H1 (cell line): ENCODE data around the gene SEC22C. TPM values are rescaled to one million over a fixed set of nuclear protein-coding genes. Genes with fewer than 3 reads are reported as not detected.

ENCODE experiments used
- CTCF ChIA-PET: fragments of 300-600 bp; sonication (Branson Sonifier 250); formaldehyde crosslinking; loops from one replicate; lab custom pipeline; 2021; ENCODE audit not compliant: partially characterized antibody; lab: Charles Lee
- POLR2A ChIA-PET: fragments of 300-600 bp; sonication (Branson Sonifier 250); formaldehyde crosslinking; loops from one replicate; lab custom pipeline; 2021; ENCODE audit warnings: inconsistent platforms; ENCODE audit not compliant: partially characterized antibody; lab: Charles Lee
- DNase-seq, 2 experiments: peaks; one replicate each; pipeline versions ENCODE4 v3.0.0 to v3.0.0-alpha.2; 2010 to 2022; ENCODE audit warnings: low spot score in 2 of 2, low read depth in 1 of 2, mixed read lengths in 1 of 2
- FAIRE-seq: peaks from 2 replicates; lab custom pipeline; 2011; peaks lifted over from hg19 to GRCh38; lab: Jason Lieb, UNC
- H2AFZ ChIP-seq: 2 replicates; pipeline ENCODE4 v1.8.1; 2012; ENCODE audit warnings: low read length, inconsistent platforms
- H2AK5ac ChIP-seq: 2 replicates; pipeline ENCODE4 v1.6.1; 2013; ENCODE audit warnings: low read depth, low read length
- H2BK120ac ChIP-seq: replicated peaks from 2 replicates; pipeline ENCODE3; 2013; ENCODE audit warnings: low read depth, low read length, inconsistent platforms
- H2BK12ac ChIP-seq: 2 replicates; pipeline ENCODE4 v1.6.1; 2013; ENCODE audit warnings: low read depth, low read length
- H2BK15ac ChIP-seq: 2 replicates; pipeline ENCODE4 v1.6.1; 2013; ENCODE audit warnings: low read length
- H2BK20ac ChIP-seq: 2 replicates; pipeline ENCODE4 v1.6.1; 2013; ENCODE audit warnings: low read length
- H2BK5ac ChIP-seq: 2 replicates; pipeline ENCODE4 v1.6.1; 2013; ENCODE audit warnings: low read depth, low read length
- H3K14ac ChIP-seq: 2 replicates; pipeline ENCODE4 v1.6.1; 2013; ENCODE audit warnings: inconsistent platforms; ENCODE audit not compliant: insufficient read length
- H3K18ac ChIP-seq: 2 replicates; pipeline ENCODE4 v1.6.1; 2013; ENCODE audit warnings: low read length; ENCODE audit errors: extremely low read depth
- H3K23ac ChIP-seq: 2 replicates; pipeline ENCODE4 v1.6.1; 2013; ENCODE audit warnings: inconsistent platforms; ENCODE audit not compliant: insufficient read length
- H3K23me2 ChIP-seq: 2 replicates; pipeline ENCODE4 v1.6.1; 2013; ENCODE audit warnings: low read depth, low read length
- H3K27ac ChIP-seq: 2 replicates; pipeline ENCODE4 v1.6.1; 2011; ENCODE audit warnings: low read depth, low read length, inconsistent platforms
- H3K27me3 ChIP-seq, 4 experiments: replicated peaks in 1 of 4; 1 replicate in 1 of 4; 2 replicates in 3 of 4; pipeline versions ENCODE4 v1.6.1 to v1.8.1; 2011 to 2013; ENCODE audit warnings: low read length in 3 of 4, mild to moderate bottlenecking in 3 of 4, inconsistent platforms in 2 of 4, mixed read lengths in 2 of 4, moderate library complexity in 1 of 4; ENCODE audit not compliant: control insufficient read depth in 3 of 4, insufficient read depth in 3 of 4; ENCODE audit errors: extremely low read depth in 1 of 4
- H3K36me3 ChIP-seq, 4 experiments: 2 replicates each; pipeline versions ENCODE4 v1.6.1 to v1.8.1; 2011 to 2013; ENCODE audit warnings: mild to moderate bottlenecking in 4 of 4, low read length in 3 of 4, moderate library complexity in 2 of 4, control low read depth in 1 of 4, inconsistent platforms in 1 of 4; ENCODE audit not compliant: insufficient read depth in 4 of 4, control insufficient read depth in 2 of 4
- H3K4ac ChIP-seq: replicated peaks from 2 replicates; pipeline ENCODE3; 2013; ENCODE audit warnings: low read length, low read depth, mixed read lengths, inconsistent platforms; ENCODE audit not compliant: insufficient read length
- H3K4me1 ChIP-seq, 4 experiments: replicated peaks in 1 of 4; 1 replicate in 1 of 4; 2 replicates in 3 of 4; pipeline versions ENCODE4 v1.6.1 to v1.8.1; 2011 to 2013; ENCODE audit warnings: low read length in 3 of 4, inconsistent platforms in 2 of 4, mixed read lengths in 1 of 4; ENCODE audit not compliant: insufficient read depth in 4 of 4, control insufficient read depth in 3 of 4
- H3K4me2 ChIP-seq, 2 experiments: 2 replicates each; pipeline versions ENCODE4 v1.6.1 to v1.8.1; 2011 to 2013; ENCODE audit warnings: low read depth in 2 of 2, low read length in 2 of 2, control low read depth in 1 of 2, inconsistent platforms in 1 of 2, mild to moderate bottlenecking in 1 of 2; ENCODE audit not compliant: insufficient read depth in 1 of 2
- H3K4me3 ChIP-seq, 4 experiments: fragments of 200-600, 300-600 bp in 1 of 4; sonication (generic), shearing (Covaris generic), sonication (Bioruptor Twin) in 1 of 4; 2 replicates each; pipeline versions ENCODE4 v1.5.1 to v1.8.1; 2011 to 2016; ENCODE audit warnings: low read length in 4 of 4, low read depth in 3 of 4, control low read depth in 2 of 4, inconsistent platforms in 2 of 4, mild to moderate bottlenecking in 2 of 4, mixed read lengths in 1 of 4, moderate library complexity in 1 of 4; ENCODE audit not compliant: insufficient read depth in 2 of 4; ENCODE audit errors: extremely low read depth in 1 of 4
- H3K56ac ChIP-seq: replicated peaks from 2 replicates; pipeline ENCODE3; 2013; ENCODE audit warnings: low read depth, mild to moderate bottlenecking, mixed read lengths, low read length, inconsistent platforms; ENCODE audit not compliant: insufficient read length
- H3K79me1 ChIP-seq: 2 replicates; pipeline ENCODE4 v1.6.1; 2013; ENCODE audit warnings: low read depth, low read length, control low read depth
- H3K79me2 ChIP-seq, 2 experiments: 2 replicates each; pipeline versions ENCODE4 v1.6.1 to v1.8.1; 2012 to 2013; ENCODE audit warnings: low read length in 2 of 2, mild to moderate bottlenecking in 2 of 2, inconsistent platforms in 1 of 2; ENCODE audit not compliant: insufficient read depth in 2 of 2, control insufficient read depth in 1 of 2
- H3K9ac ChIP-seq, 4 experiments: replicated peaks in 1 of 4; 1 replicate in 1 of 4; 2 replicates in 3 of 4; pipeline versions ENCODE4 v1.6.1 to v1.8.1; 2011 to 2013; ENCODE audit warnings: low read depth in 3 of 4, low read length in 3 of 4, control low read depth in 2 of 4, mild to moderate bottlenecking in 2 of 4, moderate library complexity in 2 of 4, inconsistent platforms in 1 of 4; ENCODE audit errors: extremely low read depth in 1 of 4
- H3K9me3 ChIP-seq, 2 experiments: 2 replicates each; pipeline versions ENCODE4 v1.6.1 to v1.8.1; 2012 to 2013; ENCODE audit warnings: mild to moderate bottlenecking in 2 of 2, moderate library complexity in 2 of 2, control low read depth in 1 of 2, inconsistent platforms in 1 of 2, low read depth in 1 of 2, low read length in 1 of 2, mixed read lengths in 1 of 2; ENCODE audit not compliant: insufficient read depth in 2 of 2
- H4K20me1 ChIP-seq, 2 experiments: replicated peaks in 1 of 2; 2 replicates each; pipeline versions ENCODE3 to v1.8.1; 2011 to 2013; ENCODE audit warnings: inconsistent platforms in 2 of 2, low read length in 2 of 2, mild to moderate bottlenecking in 1 of 2; ENCODE audit not compliant: insufficient read depth in 2 of 2, control insufficient read depth in 1 of 2
- H4K5ac ChIP-seq: 2 replicates; pipeline ENCODE4 v1.6.1; 2013; ENCODE audit warnings: low read length, low read depth, mixed read lengths, inconsistent platforms; ENCODE audit not compliant: insufficient read length
- H4K8ac ChIP-seq: 2 replicates; pipeline ENCODE4 v1.8.0; 2013; ENCODE audit warnings: mild to moderate bottlenecking, moderate library complexity, low read length, inconsistent platforms; ENCODE audit not compliant: insufficient read depth; ENCODE audit errors: extremely low read depth
- H4K91ac ChIP-seq: replicated peaks from 2 replicates; pipeline ENCODE3; 2013; ENCODE audit warnings: low read length, mixed read lengths, inconsistent platforms; ENCODE audit not compliant: insufficient read length
- BACH1 ChIP-seq: IDR thresholded peaks from 2 replicates; pipeline ENCODE4 v1.6.1; 2012; ENCODE audit warnings: low read length, improper control_type of control experiment
- EZH2 ChIP-seq: fragments of 200-600 bp; sonication (generic); IDR thresholded peaks from 2 replicates; pipeline ENCODE4 v1.7.1; 2012; ENCODE audit warnings: low read depth, mild to moderate bottlenecking, moderate library complexity, low read length, inconsistent platforms; ENCODE audit not compliant: severe bottlenecking
- GTF2F1 ChIP-seq: IDR thresholded peaks from 2 replicates; pipeline ENCODE4 v1.6.1; 2012; ENCODE audit warnings: low read depth, low read length, improper control_type of control experiment, borderline replicate concordance
- RFX5 ChIP-seq: IDR thresholded peaks from 2 replicates; pipeline ENCODE4 v1.6.1; 2011; ENCODE audit warnings: low read depth, low read length, improper control_type of control experiment, borderline replicate concordance
- ZNF274 ChIP-seq: IDR thresholded peaks from 2 replicates; pipeline ENCODE4 v1.7.0; 2012; ENCODE audit warnings: low read length, borderline replicate concordance; ENCODE audit errors: extremely low read depth
- WGBS, 2 experiments: shearing (Covaris generic) in 1 of 2; methylation state at CpG; one replicate each; pipeline versions ENCODE4 v1.1.6 to v1.1.7; 2013 to 2015; ENCODE audit warnings: low lambda C conversion rate in 2 of 2, mixed read lengths in 2 of 2, inconsistent platforms in 1 of 2, low coverage in 1 of 2, missing lambda C conversion rate in 1 of 2; ENCODE audit not compliant: insufficient replicate concordance in 2 of 2, insufficient coverage in 1 of 2, insufficient read length in 1 of 2; ENCODE audit errors: extremely low coverage in 1 of 2, missing lambda C conversion rate in 1 of 2; 5-methylcytosine and 5-hydroxymethylcytosine counted together
- polyA plus RNA-seq, 7 experiments: library from polyadenylated mRNA; depleted of rRNA in 3 of 7; stranded (reverse) in 5 of 7; unstranded in 2 of 7; fragments of >200 nt in 5 of 7; fragments of 200-250 nt in 2 of 7; gene quantifications; 1 replicate in 5 of 7; 2 replicates in 1 of 7; 4 replicates in 1 of 7; pipeline versions ENCODE4 v1.2.1 to v1.2.3, GENCODE V29; 2011 to 2013; ENCODE audit warnings: missing spikeins in 2 of 7, mixed read lengths in 2 of 7
- total RNA-seq: library from RNA; stranded (reverse); fragmentation: NEBNext Ultra II Directional; extraction: Animal tissue kit (Norgen Biotek cat#: 25700); gene quantifications from 2 replicates; pipeline ENCODE4 v1.2.1, GENCODE V29; 2021

SEC22C gene
- total and polyA plus RNA-seq, 2 of the 8 experiments (the other 6 are each of a cell fraction or from before 2014, with no cell fraction given), result 23.4 to 38.3 TPM

GRCh38 chr3:42549131-42549530, 32.6 kb downstream of the SEC22C start:
- Histone ChIP-seq H4K5ac (no peak overlapping the region), H2BK12ac (no peak overlapping the region), H3K79me1 (no peaks in the 10 kb centered on the region; the same call in 1 of the 2 replicates), H3K56ac (no peak overlapping the region), H4K20me1 (peaks cover 0 to 2% of the 10 kb centered on the region in 2 experiments), H2BK120ac (no peak overlapping the region), H2BK20ac (no peak overlapping the region)
- DNase-seq (no peak), FAIRE-seq (no peak)
- TF ChIP-seq GTF2F1, result no peak
- TF ChIP-seq BACH1, result no peak
- no peak for TF ChIP-seq EZH2
- TF ChIP-seq ZNF274, result no peak
- TF ChIP-seq RFX5, result no peak
- TF ChIP-seq, all 59 proteins: peak for 0
- Histone ChIP-seq H2BK5ac (no peak overlapping the region; the same call in 1 of the 2 replicates), H3K36me3 (peaks cover 0 to 32% (median 15%) of the 10 kb centered on the region in 4 experiments; a peak in 6 of 8 replicates), H2AK5ac (no peak overlapping the region), H3K18ac (no peak overlapping the region), H3K23me2 (no peaks in the 10 kb centered on the region), H3K14ac (no peak overlapping the region), H3K79me2 (no peaks in the 10 kb centered on the region), H2BK15ac (no peak overlapping the region), H3K9me3 (no peaks in the 10 kb centered on the region), H4K91ac (no peak overlapping the region), H3K23ac (no peak overlapping the region), H3K4me2 (no peak overlapping the region), H3K4me3 (no peak overlapping the region), H3K27me3 (no peaks in the 10 kb centered on the region), H3K9ac (no peak overlapping the region), H2AFZ (no peak overlapping the region), H3K4me1 (no peaks in the 10 kb centered on the region), H3K27ac (no peak overlapping the region), H4K8ac (no peak overlapping the region), H3K4ac (no peak overlapping the region)
- WGBS, 2 experiments, result 90% methylated on average over 2 of the region's 2 CpGs; no CpG with 5 or more reads in 1 of the 2 experiments
- POLR2A ChIA-PET, result interaction anchor here (0.6 to 3.4 kb wide), 3 partner anchors 13 to 191 kb away, joined by 3 to 8 read pairs (median 5); no protein-coding TSS in a partner anchor
- CTCF ChIA-PET, result interaction anchor here (0.9 to 23.9 kb wide), 10 partner anchors 9 to 319 kb away, joined by 3 to 458 read pairs (median 31); partner anchors contain the start of gene VIPR1
